Measurements from ENCODE around the gene CAP2.
"Not testable (repeated sequence)": the region's sequence is repeated elsewhere in the genome, so short reads cannot be mapped to it uniquely, and the experiment has no call there.

CAP2 gene

DNA sequence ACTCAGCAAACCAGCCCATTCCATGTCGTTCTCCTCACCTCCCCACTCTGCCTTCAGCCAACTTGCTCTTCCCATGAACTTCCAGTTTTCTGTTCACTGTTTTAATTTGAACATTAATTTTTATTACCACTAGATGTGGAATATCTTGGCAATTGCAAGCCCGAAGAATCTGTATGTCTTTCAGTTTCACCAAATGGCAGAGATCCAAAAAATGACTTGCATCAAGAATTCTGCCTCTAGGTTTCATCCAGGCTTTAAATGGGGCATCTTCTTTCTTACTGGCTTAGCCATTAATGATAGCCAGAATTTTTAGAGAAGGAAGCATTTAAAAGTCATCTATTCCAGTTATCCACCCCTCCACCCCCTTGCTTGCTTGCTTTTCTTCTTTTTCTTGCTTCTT is 39.0 kb downstream of the CAP2 start:
- H3K27me3 Mint-ChIP-seq, result peaks cover 5% of the 10 kb centered on the region
- H3K9me3 Mint-ChIP-seq, result peaks cover 3% of the 10 kb centered on the region
- ATAC-seq (ENCODE audit: low read depth) (no peak), DNase-seq (ENCODE audit: low spot score in 2 of 2) (no peak)
- H3K4me1 Mint-ChIP-seq, result no peaks in the 10 kb centered on the region
- no peaks in the 10 kb centered on the region for H3K36me3 Mint-ChIP-seq
- no peak overlapping the region for H3K27ac Mint-ChIP-seq
- no peak overlapping the region for H3K4me3 Mint-ChIP-seq

DNA sequence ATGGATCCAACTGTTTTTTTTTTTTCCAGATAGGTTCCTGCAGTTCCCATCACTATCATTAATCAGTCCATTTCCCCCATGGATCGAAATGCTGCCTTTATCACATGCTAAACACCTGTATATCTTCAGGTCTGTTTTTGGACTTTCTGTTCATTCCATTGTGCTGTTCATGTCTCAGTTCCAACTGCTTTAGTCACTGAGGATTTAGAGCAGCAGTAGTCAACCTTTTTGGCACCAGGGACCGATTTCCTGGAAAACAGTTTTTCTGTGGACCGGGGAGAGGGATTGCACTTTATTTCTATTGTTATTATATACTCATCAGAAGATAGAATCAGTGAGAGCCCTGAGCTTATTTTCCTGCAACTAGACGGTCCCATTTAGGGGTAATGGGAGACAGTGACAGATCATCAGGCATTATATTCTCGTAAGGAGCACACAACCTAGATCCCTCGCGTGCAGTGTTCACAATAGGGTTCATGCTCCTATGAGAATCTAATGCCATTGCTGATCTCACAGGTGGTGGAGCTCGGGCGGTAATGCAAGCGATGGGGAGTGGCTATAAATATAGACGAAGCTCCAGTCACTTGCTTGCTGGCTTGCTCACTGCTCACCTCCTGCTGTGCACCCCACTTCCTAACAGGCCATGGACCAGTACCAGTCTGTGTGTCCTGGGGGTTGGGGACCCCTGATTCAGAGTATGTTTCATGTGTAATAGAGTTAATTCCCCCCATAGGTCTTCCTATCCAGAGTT is 46.0 kb downstream of the CAP2 start:
- Mint-ChIP-seq H3K4me3 (no peak overlapping the region), H3K27ac (no peak overlapping the region), H3K4me1 (no peaks in the 10 kb centered on the region), H3K27me3 (peaks cover 8% of the 10 kb centered on the region), H3K36me3 (no peaks in the 10 kb centered on the region), H3K9me3 (no peaks in the 10 kb centered on the region)
- no peak for DNase-seq (ENCODE audit: low spot score in 2 of 2)
- ATAC-seq (ENCODE audit: low read depth), result no peak

DNA sequence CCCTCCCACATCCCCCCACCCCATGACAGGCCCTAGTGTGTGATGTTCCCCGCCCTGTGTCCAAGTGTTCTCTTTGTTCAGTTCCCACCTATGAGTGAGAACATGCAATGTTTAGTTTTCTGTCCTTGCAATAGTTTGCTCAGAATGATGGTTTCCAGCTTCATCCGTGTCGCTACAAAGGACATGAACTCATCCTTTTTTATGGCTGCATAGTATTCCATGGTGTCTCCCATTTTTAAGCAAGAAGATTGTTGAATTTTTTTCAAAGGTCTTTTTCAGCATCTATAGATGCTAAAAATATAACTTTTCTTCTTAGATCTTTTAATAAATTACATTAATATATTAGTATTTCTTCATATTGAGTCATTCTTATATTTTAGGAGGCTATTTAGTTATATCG is 47.4 kb downstream of the CAP2 start:
- H3K27me3 Mint-ChIP-seq; H3K27ac Mint-ChIP-seq; H3K4me3 Mint-ChIP-seq; DNase-seq (ENCODE audit: low spot score in 2 of 2); ATAC-seq (ENCODE audit: low read depth); H3K36me3 Mint-ChIP-seq; H3K4me1 Mint-ChIP-seq; H3K9me3 Mint-ChIP-seq: not testable (repeated sequence)

DNA sequence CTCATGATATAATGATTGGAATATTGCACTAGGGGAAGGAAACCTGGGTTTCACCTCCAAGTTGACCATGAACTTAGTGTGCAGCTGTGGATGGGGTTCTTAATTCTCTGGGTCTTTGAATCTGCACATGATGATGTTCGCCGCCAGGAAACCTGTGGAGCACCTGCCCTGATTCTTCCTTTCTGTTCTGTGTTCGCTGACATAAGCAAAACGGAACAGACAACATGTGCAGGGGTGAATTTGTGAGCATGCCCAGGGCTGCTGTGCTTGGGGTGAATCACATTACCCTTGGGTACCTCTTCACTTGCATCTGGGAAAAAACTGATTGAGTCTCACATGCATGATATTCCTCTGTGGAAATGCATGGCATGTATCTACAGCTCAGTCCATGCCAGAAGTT is 48.8 kb downstream of the CAP2 start:
- no peak for DNase-seq (ENCODE audit: low spot score in 2 of 2)
- H3K36me3 Mint-ChIP-seq, result no peaks in the 10 kb centered on the region

DNA sequence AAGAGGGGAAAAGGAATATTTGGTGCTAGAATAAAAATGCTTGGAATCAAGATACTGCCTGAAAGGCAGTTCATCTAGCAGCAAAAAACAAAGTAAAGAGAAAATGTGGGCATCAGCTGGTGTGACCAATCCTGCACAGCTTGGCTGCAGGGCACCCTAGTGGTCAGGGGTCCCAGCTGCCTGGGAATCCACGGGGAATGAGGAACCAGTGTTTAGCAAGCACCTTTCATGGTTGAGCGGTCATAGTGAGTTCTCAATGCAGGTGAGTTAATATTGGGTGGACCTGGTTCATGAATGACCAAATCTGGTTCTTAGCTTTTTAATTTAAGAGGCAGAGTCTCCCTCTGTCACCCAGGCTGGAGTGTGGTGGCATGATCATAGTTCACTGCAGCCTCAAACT is 53.3 kb downstream of the CAP2 start:
- H3K27ac Mint-ChIP-seq, result no peak overlapping the region
- H3K9me3 Mint-ChIP-seq, result no peaks in the 10 kb centered on the region
- no peak for ATAC-seq (ENCODE audit: low read depth)
- H3K27me3 Mint-ChIP-seq, result peaks cover 6% of the 10 kb centered on the region
- H3K4me1 Mint-ChIP-seq, result peaks cover 3% of the 10 kb centered on the region
- H3K4me3 Mint-ChIP-seq, result no peak overlapping the region
- no peak for DNase-seq (ENCODE audit: low spot score in 2 of 2)
- H3K36me3 Mint-ChIP-seq, result no peaks in the 10 kb centered on the region

More for the DNA sequence above, 48.8 kb downstream of the CAP2 start:
- ATAC-seq (ENCODE audit: low read depth), result no peak
- H3K27ac Mint-ChIP-seq, result no peak overlapping the region
- peaks cover 3% of the 10 kb centered on the region for H3K4me1 Mint-ChIP-seq
- H3K27me3 Mint-ChIP-seq, result peaks cover 8% of the 10 kb centered on the region
- H3K4me3 Mint-ChIP-seq, result no peak overlapping the region
- no peaks in the 10 kb centered on the region for H3K9me3 Mint-ChIP-seq

DNA sequence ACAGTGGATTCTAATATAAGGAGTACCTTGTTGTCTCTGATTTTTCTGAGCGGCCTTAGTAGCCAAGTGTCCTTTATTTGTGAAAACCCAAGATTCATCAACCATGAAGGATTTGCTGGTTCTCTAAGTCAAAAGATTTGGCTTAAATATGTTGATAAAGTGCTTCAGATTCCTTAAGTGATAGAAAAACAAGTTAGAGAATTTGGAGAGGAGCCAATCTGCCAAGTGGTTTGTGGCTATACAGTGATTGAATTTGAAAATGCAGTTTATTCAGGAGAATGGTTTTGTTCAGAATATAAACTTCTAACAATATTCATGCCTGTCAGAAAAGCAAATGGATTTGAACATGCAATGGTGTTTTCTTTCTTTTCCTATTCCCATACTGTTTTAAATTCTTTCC is 54.8 kb downstream of the CAP2 start:
- H3K27ac Mint-ChIP-seq, result no peak overlapping the region
- no peaks in the 10 kb centered on the region for H3K9me3 Mint-ChIP-seq
- no peaks in the 10 kb centered on the region for H3K36me3 Mint-ChIP-seq
- no peak for ATAC-seq (ENCODE audit: low read depth)
- H3K27me3 Mint-ChIP-seq, result peaks cover 5% of the 10 kb centered on the region
- H3K4me1 Mint-ChIP-seq, result peaks cover 3% of the 10 kb centered on the region
- H3K4me3 Mint-ChIP-seq, result no peak overlapping the region
- DNase-seq (ENCODE audit: low spot score in 2 of 2), result no peak

DNA sequence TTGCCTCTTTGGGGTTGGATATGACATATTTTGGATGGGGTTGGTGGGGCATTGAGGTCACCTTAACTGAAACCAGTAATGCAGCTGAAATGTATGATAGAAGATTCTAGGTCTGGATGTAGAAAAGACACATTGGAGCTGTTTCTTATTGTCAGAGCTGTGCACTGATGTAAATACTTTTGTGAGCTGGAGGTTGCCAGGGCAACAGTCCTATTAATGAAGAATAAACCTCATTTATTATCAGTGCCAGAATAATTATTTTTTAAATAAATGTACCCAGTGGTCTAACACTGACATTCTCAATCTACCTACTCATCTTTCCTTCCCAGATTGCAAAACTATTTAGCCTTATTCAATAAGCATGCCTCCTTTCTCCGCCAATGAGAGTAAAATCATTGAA is 57.0 kb downstream of the CAP2 start:
- H3K36me3 Mint-ChIP-seq, result no peaks in the 10 kb centered on the region
- no peak overlapping the region for H3K27ac Mint-ChIP-seq
- H3K4me1 Mint-ChIP-seq, result peaks cover 3% of the 10 kb centered on the region
- H3K9me3 Mint-ChIP-seq, result no peaks in the 10 kb centered on the region
- peaks cover 2% of the 10 kb centered on the region for H3K27me3 Mint-ChIP-seq
- no peak overlapping the region for H3K4me3 Mint-ChIP-seq
- ATAC-seq (ENCODE audit: low read depth), result no peak
- no peak for DNase-seq (ENCODE audit: low spot score in 2 of 2)

DNA sequence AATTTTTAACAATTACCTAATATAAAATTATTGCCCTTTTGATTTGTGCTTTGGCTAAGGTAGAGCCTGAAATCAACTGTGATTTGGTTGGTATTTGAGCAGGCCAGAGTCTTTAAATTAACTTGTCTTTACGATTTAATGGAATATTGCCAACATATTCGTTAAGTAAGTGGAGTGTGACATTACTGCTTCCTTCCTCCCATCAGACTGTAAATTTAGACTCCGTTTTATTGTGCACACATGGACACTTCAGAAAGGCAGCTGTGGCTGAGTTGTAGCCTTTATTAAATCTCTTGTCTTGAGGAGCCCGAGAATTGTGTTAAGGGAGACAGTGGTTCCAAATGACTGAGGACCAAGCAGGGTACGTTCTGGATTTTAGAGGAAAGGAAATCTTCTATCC is 57.4 kb downstream of the CAP2 start:
- no peak overlapping the region for H3K27ac Mint-ChIP-seq
- H3K4me1 Mint-ChIP-seq, result peaks cover 3% of the 10 kb centered on the region
- ATAC-seq (ENCODE audit: low read depth) (no peak), DNase-seq (ENCODE audit: low spot score in 2 of 2) (no peak)
- no peak overlapping the region for H3K4me3 Mint-ChIP-seq
- no peaks in the 10 kb centered on the region for H3K9me3 Mint-ChIP-seq
- H3K36me3 Mint-ChIP-seq, result no peaks in the 10 kb centered on the region
- peaks cover 3% of the 10 kb centered on the region for H3K27me3 Mint-ChIP-seq

DNA sequence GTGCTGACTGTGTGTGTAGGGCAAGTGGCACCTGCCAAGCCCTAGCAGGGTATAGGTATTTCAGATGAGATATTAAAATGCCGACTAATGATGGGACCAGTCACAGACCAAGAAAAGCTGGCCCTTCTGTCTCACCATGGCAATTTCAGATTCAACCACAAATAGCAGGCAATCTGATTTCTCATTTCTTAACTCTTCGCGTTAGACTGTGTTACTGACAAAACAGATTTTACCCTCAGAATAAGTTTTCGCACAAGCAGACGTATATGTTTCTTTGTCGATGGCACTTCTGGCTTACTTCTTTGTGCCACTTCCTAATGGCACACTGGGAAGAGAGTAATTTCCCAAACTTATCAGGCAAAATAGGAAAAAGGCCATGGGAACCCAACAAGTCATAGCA is 58.7 kb downstream of the CAP2 start:
- H3K36me3 Mint-ChIP-seq, result no peaks in the 10 kb centered on the region
- H3K9me3 Mint-ChIP-seq, result no peaks in the 10 kb centered on the region
- no peak overlapping the region for H3K4me3 Mint-ChIP-seq
- H3K27ac Mint-ChIP-seq, result no peak overlapping the region
- no peak for DNase-seq (ENCODE audit: low spot score in 2 of 2)
- ATAC-seq (ENCODE audit: low read depth), result no peak
- peaks cover 5% of the 10 kb centered on the region for H3K27me3 Mint-ChIP-seq
- no peaks in the 10 kb centered on the region for H3K4me1 Mint-ChIP-seq

DNA sequence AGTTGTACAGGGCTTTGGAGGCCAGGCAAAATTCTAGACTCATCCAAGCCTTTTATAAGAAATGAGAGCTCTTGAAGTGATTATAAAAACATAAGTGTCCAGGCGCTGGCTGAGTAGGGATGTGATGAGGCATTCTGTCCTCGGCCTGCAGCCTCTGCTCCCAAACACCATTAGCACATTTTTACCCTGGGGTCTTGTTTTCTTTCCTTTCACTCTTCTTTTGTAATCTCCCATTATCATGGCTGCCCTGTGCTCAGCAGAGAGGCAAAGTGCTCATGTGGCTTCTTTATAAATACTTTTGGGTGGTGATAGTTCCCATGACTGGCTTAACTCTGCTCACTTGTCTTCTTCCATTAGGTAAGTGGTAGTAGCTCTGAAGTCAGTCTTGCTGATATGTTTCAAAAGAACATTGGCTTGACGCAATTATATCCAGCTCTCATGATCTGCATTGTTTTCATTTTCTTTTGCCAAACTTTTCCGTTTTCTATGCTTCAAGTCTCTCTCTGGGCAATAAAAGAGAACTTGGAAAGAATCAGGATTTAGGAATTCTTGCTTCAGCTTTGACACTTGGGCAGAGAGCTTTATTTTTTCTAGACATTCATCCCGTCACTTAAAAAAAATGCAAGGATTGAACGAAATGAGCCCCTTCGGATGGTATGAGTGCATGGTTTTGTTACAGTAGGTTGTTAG is 61.1 kb downstream of the CAP2 start:
- Mint-ChIP-seq H3K27ac (no peak overlapping the region), H3K4me3 (no peak overlapping the region), H3K4me1 (no peaks in the 10 kb centered on the region), H3K36me3 (no peaks in the 10 kb centered on the region), H3K9me3 (no peaks in the 10 kb centered on the region), H3K27me3 (peaks cover 5% of the 10 kb centered on the region)
- DNase-seq (ENCODE audit: low spot score in 2 of 2), result no peak
- ATAC-seq (ENCODE audit: low read depth), result no peak

DNA sequence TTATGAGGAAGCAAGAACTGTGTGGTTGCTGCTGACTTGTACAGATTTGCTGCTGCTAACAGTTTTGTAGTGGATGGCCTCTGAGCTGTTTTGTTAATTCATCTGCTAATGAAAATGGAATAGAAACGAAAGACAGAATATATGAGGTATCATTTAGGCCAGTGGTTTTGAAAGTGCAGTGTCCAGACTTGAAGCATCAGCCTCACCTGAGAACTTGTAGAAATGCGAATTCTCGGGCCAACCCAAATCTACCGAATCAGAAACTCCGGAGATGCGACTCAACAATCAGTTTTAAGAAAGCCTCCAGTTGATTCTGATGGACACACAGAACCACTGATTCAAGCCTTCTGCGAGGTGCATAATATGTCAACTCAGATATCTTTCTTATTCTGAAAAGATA is 62.5 kb downstream of the CAP2 start:
- ATAC-seq (ENCODE audit: low read depth) (no peak), DNase-seq (ENCODE audit: low spot score in 2 of 2) (no peak)
- Mint-ChIP-seq H3K9me3 (no peaks in the 10 kb centered on the region), H3K36me3 (no peaks in the 10 kb centered on the region), H3K27me3 (peaks cover 5% of the 10 kb centered on the region), H3K4me3 (no peak overlapping the region), H3K27ac (no peak overlapping the region), H3K4me1 (no peaks in the 10 kb centered on the region)

DNA sequence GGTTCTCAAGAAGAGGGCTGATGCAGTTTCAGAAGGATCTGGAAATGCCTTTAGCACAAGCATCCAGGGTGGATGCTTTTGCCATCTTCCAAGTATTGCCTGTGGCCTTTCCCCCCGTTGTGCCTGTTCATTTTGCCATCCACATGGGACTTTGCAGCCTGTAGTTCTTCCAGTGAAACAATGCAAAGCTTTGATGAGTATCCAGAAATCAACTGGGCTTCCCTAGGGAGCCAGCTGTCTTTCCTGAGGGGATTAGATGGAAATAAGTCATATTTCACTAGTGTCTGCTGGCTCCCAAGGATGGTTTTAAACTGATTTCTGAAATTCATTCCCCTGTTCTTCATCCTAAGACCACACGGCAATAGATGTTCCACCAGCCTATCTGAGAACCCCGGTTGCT is 63.3 kb downstream of the CAP2 start:
- Mint-ChIP-seq H3K27me3 (peaks cover 5% of the 10 kb centered on the region), H3K4me1 (no peaks in the 10 kb centered on the region), H3K9me3 (no peaks in the 10 kb centered on the region), H3K36me3 (no peaks in the 10 kb centered on the region), H3K27ac (no peak overlapping the region), H3K4me3 (no peak overlapping the region)
- DNase-seq (ENCODE audit: low spot score in 2 of 2) (no peak), ATAC-seq (ENCODE audit: low read depth) (no peak)

DNA sequence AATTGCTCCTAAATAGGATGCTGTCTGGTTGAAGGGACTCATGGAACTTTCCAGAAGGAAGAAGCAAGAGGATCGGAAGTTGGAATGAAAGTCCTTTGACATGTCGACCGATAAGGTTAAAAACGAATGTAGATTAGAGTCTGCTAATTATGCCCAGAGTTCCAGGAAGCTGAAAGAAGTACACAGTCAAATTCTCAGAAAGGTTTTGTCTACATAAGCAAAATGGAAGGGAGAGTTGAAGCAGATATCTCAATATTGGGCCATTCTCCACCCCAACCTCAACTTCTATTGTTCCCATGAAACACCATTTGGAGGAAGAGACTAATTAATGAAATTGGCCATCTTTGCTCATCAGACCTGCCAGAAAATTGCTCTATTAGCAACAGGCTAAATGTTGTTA is 64.0 kb downstream of the CAP2 start:
- DNase-seq (ENCODE audit: low spot score in 2 of 2), result no peak
- Mint-ChIP-seq H3K4me1 (no peaks in the 10 kb centered on the region), H3K27ac (no peak overlapping the region), H3K4me3 (no peak overlapping the region), H3K27me3 (peaks cover 5% of the 10 kb centered on the region), H3K36me3 (no peaks in the 10 kb centered on the region), H3K9me3 (no peaks in the 10 kb centered on the region)
- ATAC-seq (ENCODE audit: low read depth), result no peak

DNA sequence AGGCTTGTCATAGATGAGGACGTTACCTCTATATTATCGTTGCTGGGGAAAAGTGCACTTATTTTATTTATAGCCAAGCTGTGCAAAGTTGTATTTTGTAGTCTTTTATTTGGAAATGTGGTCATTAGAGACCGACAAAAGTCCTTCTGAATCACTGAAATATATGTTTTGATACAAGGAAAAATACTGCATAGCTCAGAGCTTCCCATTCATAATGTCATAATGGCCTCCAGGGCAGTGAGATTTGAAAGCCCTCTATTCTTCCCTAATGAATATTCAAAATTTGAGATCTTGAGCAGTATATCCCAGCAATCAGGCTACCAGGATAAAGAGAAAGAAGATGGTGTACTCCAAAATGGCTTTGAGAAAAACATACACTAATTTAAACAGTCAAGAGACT is 64.6 kb downstream of the CAP2 start:
- H3K4me3 Mint-ChIP-seq, result no peak overlapping the region
- no peaks in the 10 kb centered on the region for H3K4me1 Mint-ChIP-seq
- peaks cover 5% of the 10 kb centered on the region for H3K27me3 Mint-ChIP-seq
- no peaks in the 10 kb centered on the region for H3K36me3 Mint-ChIP-seq
- H3K27ac Mint-ChIP-seq, result no peak overlapping the region
- ATAC-seq (ENCODE audit: low read depth) (no peak), DNase-seq (ENCODE audit: low spot score in 2 of 2) (no peak)
- H3K9me3 Mint-ChIP-seq, result no peaks in the 10 kb centered on the region

DNA sequence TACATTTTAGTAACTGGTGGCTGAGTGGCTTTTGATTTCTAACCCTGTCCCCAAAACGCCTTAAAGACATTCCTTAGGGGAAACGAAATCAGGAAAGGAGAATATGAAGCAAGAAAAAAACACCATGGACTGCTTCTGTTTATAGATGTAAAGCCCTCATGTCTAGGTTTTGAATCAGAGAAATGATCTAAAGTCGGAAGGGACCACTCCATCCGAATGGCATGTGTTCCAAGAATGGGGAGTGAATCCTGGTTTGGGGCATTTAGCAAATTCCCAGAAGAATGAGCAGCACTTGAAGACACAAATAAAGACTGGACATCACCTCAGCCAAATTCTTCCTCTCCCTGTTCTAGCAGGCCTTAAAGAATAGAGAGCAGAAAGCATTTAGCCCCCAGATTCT is 65.6 kb downstream of the CAP2 start:
- Mint-ChIP-seq H3K36me3 (no peaks in the 10 kb centered on the region), H3K4me3 (no peak overlapping the region), H3K27ac (no peak overlapping the region), H3K27me3 (peaks cover 5% of the 10 kb centered on the region), H3K9me3 (no peaks in the 10 kb centered on the region), H3K4me1 (no peaks in the 10 kb centered on the region)
- DNase-seq (ENCODE audit: low spot score in 2 of 2), result no peak
- no peak for ATAC-seq (ENCODE audit: low read depth)
